Effector memory CD4-positive, alpha-beta T cell (primary cell): Measurements from ENCODE around the gene HYAL3.
"Not testable (repeated sequence)": the region's sequence is repeated elsewhere in the genome, so short reads cannot be mapped to it uniquely, and the experiment has no call there.

Experiments
- DNase-seq, 3 donors: peaks; one replicate each; pipeline ENCODE4 v3.0.0-alpha.2; 2020
- H3K27ac ChIP-seq: 2 replicates; pipeline ENCODE4 v1.7.0; 2013; ENCODE audit warnings: mild to moderate bottlenecking, low read length, moderate library complexity; ENCODE audit not compliant: insufficient read depth, poor library complexity, severe bottlenecking
- H3K27me3 ChIP-seq: replicated peaks from 2 replicates; pipeline ENCODE4 v1.7.0; 2013; ENCODE audit warnings: mild to moderate bottlenecking, low read length; ENCODE audit not compliant: insufficient read depth, control insufficient read depth, poor library complexity, severe bottlenecking
- H3K36me3 ChIP-seq: 2 replicates; pipeline ENCODE4 v1.7.0; 2013; ENCODE audit warnings: mild to moderate bottlenecking, low read length, moderate library complexity; ENCODE audit not compliant: control insufficient read depth, insufficient read depth
- H3K4me1 ChIP-seq: 2 replicates; pipeline ENCODE4 v1.7.0; 2013; ENCODE audit warnings: low read length, mild to moderate bottlenecking; ENCODE audit not compliant: control insufficient read depth, insufficient read depth, poor library complexity, severe bottlenecking
- H3K4me3 ChIP-seq: 2 replicates; pipeline ENCODE4 v1.7.0; 2013; ENCODE audit warnings: low read length, low read depth, mild to moderate bottlenecking; ENCODE audit not compliant: insufficient read depth, poor library complexity, severe bottlenecking
- H3K9me3 ChIP-seq: 2 replicates; pipeline ENCODE4 v1.7.0; 2013; ENCODE audit warnings: mild to moderate bottlenecking, low read length, moderate library complexity; ENCODE audit not compliant: control insufficient read depth

HYAL3 gene

DNA sequence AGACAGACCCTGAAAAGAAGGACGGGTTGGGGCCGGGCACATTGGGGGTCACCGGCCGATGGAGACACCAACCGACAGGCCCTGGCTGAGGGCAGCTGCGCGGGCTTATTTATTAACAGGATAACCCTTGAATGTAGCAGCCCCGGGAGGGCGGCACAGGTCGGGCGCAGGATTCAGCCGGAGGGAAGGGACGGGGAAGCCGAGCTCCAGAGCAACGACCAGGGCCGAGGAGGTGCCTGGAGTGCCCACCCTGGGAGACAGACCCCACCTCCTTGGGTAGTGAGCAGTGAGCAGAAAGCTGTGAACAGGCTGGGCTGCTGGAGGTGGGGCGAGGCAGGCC, 22.5 kb downstream of the HYAL3 start:
- H3K4me1 ChIP-seq, result peaks cover 31% of the 10 kb centered on the region
- H3K27ac ChIP-seq, result no peak overlapping the region
- no peaks in the 10 kb centered on the region for H3K9me3 ChIP-seq
- no peaks in the 10 kb centered on the region for H3K36me3 ChIP-seq
- no peak overlapping the region for H3K4me3 ChIP-seq
- DNase-seq, result no peak
- peaks cover 36% of the 10 kb centered on the region for H3K27me3 ChIP-seq

DNA sequence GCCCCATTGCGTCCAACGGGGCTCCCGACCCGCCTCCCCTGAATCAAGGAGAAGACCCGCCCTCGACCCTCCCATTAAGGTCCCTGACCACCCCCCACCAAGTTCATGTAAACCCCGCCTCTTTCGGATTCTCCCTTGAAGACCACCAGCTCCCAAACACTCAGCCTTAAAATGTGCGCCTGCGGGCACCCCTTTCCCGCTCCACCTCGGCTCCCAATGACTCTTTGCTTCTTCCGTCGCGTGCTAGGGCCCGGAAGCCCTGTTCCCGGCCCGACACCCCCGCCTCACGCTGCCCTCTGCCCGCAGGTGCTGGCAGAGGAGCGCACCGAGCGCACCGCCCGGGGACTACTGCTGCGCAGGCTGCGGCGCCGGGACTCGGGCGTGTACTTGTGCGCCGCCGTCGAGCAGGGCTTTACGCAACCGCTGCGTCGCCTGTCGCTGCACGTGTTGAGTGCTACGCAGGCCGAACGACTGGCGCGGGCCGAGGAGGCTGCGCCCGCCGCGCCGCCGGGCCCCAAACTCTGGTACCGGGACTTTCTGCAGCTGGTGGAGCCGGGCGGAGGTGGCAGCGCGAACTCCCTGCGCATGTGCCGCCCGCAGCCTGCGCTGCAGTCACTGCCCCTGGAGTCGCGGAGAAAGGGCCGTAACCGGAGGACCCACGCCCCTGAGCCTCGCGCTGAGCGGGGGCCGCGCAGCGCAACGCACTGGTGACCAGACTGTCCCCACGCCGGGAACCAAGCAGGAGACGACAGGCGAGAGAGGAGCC, 23.0 kb downstream of the HYAL3 start:
- Histone ChIP-seq H3K4me1 (peaks cover 31% of the 10 kb centered on the region), H3K27me3 (peaks cover 36% of the 10 kb centered on the region)
- DNase-seq, result no peak

DNA sequence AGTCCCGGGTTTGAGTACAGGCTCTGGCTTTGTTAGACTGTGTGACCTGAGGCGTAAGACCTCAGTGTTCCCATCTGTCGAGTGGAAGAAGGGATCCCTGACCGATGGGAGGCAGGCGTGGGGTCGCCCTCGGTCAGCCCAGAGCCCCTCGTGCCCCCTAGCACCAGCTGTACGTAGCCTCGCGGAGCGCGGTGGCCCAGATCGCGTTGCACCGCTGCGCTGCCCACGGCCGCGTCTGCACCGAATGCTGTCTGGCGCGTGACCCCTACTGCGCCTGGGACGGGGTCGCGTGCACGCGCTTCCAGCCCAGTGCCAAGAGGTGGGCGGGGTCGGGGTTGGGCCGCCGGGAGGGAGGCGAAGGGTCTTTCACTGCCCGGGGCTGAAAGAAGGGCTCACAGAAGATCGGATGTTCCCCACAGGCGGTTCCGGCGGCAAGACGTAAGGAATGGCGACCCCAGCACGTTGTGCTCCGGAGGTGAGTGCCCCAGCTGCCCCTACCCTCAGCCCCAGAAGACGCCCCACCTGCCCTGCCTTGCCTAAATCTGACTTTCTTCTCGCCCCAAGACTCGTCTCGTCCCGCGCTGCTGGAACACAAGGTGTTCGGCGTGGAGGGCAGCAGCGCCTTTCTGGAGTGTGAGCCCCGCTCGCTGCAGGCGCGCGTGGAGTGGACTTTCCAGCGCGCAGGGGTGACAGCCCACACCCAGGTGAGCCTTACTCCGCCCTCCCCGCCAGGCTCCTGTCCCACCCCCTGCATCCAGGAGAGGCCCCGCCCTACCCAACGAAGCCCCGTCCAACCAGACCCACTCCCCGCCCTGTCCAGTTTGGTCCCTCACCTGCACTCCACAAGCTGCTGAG, 23.8 kb downstream of the HYAL3 start:
- peaks cover 36% of the 10 kb centered on the region for H3K27me3 ChIP-seq
- no peak overlapping the region for H3K27ac ChIP-seq
- no peak overlapping the region for H3K4me3 ChIP-seq
- no peaks in the 10 kb centered on the region for H3K9me3 ChIP-seq
- no peaks in the 10 kb centered on the region for H3K36me3 ChIP-seq
- H3K4me1 ChIP-seq, result peaks cover 31% of the 10 kb centered on the region
- no peak for DNase-seq

More for the DNA sequence above, 23.0 kb downstream of the HYAL3 start:
- Histone ChIP-seq H3K9me3 (no peaks in the 10 kb centered on the region), H3K4me3 (no peak overlapping the region), H3K36me3 (no peaks in the 10 kb centered on the region), H3K27ac (no peak overlapping the region)

DNA sequence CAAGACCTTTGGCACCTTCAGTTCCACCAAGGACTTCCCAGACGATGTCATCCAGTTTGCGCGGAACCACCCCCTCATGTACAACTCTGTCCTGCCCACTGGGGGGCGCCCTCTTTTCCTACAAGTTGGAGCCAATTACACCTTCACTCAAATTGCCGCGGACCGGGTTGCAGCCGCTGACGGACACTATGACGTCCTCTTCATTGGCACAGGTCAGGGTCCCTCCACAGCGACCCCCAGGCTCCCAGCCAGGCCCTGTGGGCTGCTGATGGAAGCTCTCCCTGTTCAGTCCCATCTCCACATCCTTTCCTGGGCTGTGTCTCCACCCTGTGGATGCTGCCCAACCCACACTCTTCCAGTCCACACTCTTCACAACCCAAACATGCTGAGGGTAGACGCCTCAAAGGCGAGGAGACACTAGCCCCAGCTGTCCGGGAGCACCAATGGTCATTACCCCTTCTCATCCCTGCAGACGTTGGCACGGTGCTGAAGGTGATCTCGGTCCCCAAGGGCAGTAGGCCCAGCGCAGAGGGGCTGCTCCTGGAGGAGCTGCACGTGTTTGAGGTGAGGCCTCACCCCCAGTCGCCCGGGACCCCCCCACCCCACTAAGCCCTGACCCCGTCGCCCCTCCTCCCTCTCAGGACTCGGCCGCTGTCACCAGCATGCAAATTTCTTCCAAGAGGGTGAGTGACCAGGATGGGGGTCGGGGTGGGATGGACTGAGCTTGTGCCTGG, 24.7 kb downstream of the HYAL3 start:
- Histone ChIP-seq H3K27ac (no peak overlapping the region), H3K36me3 (no peaks in the 10 kb centered on the region), H3K9me3 (no peaks in the 10 kb centered on the region), H3K4me1 (peaks cover 31% of the 10 kb centered on the region), H3K4me3 (no peak overlapping the region), H3K27me3 (peaks cover 36% of the 10 kb centered on the region)
- DNase-seq, result peak; percentile 42 to 50 (median 44)

DNA sequence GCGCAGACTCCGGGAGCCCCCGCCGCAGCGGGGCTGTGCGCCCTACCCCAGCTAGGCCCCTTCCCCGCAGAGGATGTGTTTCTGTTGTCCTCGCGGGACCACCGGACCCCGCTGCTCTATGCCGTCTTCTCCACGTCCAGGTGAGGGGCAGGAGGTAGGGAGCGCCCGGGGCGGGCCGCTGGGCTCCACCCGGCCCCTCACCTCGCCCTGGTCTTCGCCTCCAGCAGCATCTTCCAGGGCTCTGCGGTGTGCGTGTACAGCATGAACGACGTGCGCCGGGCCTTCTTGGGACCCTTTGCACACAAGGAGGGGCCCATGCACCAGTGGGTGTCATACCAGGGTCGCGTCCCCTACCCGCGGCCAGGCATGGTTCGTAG, 25.5 kb downstream of the HYAL3 start:
- no peak for DNase-seq
- Histone ChIP-seq H3K36me3 (no peaks in the 10 kb centered on the region), H3K27me3 (peaks cover 36% of the 10 kb centered on the region), H3K4me3 (no peak overlapping the region), H3K4me1 (peaks cover 31% of the 10 kb centered on the region), H3K9me3 (no peaks in the 10 kb centered on the region), H3K27ac (no peak overlapping the region)

DNA sequence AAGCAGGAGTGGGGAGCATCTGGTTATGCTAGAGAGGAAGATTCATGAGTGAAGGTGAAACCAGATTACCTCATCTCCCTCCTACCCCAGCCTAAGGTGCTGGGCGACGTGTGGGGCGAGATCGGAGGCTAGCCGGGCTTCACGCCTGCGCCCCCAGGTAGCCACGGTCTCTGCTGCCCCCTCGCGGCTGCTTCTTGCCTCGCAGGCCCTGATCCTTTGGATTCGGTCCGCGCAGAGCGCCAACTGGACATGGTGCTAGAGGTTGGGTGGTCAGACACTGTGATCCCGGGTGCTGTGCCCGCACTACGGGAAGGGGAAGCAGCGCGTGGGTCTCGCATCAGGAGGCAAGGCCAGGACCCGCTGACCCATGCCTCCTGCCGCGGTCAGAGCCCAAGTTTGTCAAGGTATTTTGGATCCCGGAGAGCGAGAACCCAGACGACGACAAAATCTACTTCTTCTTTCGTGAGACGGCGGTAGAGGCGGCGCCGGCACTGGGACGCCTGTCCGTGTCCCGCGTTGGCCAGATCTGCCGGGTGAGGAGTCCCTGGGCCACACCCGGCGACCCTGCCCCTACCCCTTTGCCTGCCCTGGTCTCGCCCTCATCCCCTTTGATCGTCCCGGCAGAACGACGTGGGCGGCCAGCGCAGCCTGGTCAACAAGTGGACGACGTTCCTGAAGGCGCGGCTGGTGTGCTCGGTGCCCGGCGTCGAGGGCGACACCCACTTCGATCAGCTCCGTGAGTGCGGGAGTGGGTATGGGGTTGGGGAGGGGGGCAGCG, 26.1 kb downstream of the HYAL3 start:
- H3K27ac ChIP-seq, result no peak overlapping the region
- H3K36me3 ChIP-seq, result no peaks in the 10 kb centered on the region
- DNase-seq, result peak; percentile 63 to 80 (median 73)
- peaks cover 36% of the 10 kb centered on the region for H3K27me3 ChIP-seq
- H3K9me3 ChIP-seq, result no peaks in the 10 kb centered on the region
- peak overlapping the region; percentile 23 for H3K4me3 ChIP-seq
- peaks cover 31% of the 10 kb centered on the region for H3K4me1 ChIP-seq

DNA sequence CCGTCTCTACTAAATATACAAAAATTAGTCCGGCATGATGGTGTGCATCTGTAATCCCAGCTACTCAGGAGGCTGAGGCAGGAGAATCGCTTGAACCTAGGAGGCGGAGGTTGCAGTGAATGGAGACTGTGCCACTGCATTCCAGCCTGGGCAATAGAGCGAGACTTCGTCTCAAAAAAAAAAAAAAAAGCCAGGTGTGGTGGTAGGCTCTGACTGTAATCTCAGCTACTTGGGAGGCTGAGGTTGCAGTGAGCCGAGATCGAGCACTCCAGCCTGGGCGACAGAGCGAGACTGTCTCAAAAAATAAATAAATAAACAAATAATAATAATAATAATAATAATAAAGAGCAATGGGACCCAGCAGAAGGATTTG, 26.7 kb downstream of the HYAL3 start:
- not testable (repeated sequence) for H3K36me3 ChIP-seq, H3K9me3 ChIP-seq, DNase-seq, H3K4me3 ChIP-seq, H3K27ac ChIP-seq
- H3K27me3 ChIP-seq, result peaks cover 36% of the 10 kb centered on the region
- peaks cover 31% of the 10 kb centered on the region for H3K4me1 ChIP-seq

DNA sequence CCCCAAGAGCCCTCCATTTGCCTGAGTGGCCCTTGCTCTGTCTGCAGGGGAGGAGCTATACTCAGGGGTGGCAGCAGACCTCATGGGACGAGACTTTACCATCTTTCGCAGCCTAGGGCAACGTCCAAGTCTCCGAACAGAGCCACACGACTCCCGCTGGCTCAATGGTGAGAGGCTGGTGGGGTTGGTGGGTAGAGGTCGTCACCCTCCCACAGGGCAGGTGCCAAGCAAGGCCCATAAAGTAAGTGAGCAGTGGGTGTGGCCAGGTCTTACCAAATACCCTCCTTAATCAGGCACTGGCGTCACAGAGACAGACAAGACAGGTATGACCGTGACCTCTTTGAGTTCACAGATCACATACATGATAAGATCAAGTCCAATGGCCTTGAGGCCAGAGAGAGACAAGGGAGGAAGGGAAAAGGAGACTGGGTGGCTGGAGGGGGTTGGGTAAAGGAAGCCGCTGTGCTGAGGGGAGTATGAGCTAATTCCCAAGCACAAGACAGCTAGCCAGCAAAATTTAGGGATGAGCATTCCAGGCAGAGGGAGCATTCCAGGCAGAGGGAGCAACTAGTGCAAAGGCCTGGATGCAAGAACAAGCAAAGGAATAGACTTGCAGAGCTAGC, 27.8 kb downstream of the HYAL3 start:
- Histone ChIP-seq H3K9me3 (no peaks in the 10 kb centered on the region), H3K4me1 (peaks cover 29% of the 10 kb centered on the region), H3K4me3 (no peak overlapping the region), H3K36me3 (no peaks in the 10 kb centered on the region), H3K27ac (no peak overlapping the region), H3K27me3 (peaks cover 37% of the 10 kb centered on the region)
- DNase-seq, result no peak

DNA sequence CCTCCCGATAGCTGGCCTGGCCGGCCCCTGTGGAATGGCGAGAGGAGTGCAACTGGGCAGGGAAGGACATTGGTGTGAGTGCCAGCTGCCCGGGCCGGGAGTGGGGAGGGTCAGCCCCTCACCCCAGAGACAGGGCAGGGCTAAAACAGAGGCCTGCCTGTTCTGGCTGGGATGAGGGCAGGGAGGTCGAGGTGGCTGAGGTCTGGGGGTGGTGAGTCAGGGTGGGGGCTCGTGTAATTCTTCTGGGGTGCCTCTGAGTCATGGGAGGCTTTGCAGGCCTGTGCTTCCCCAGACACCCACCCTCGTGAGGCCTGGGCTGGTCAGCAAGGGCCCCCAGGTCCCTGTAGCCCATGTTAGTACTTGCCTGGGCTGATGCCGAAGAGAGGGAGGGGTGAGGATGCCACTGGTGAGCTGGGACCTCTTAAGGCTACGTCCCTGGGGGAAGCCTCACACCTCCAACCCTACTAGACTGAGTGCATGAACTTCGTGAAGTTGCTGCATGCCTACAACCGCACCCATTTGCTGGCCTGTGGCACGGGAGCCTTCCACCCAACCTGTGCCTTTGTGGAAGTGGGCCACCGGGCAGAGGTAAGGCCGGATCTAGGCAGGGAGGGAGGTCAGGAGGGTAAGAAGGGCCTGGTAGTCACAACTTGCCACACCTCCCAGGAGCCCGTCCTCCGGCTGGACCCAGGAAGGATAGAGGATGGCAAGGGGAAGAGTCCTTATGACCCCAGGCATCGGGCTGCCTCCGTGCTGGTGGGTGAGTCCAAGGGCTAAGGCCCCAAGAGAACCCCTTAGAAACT, 28.6 kb downstream of the HYAL3 start:
- peaks cover 21% of the 10 kb centered on the region for H3K4me1 ChIP-seq
- no peak for DNase-seq
- peaks cover 29% of the 10 kb centered on the region for H3K27me3 ChIP-seq
- no peaks in the 10 kb centered on the region for H3K9me3 ChIP-seq
- no peak overlapping the region for H3K27ac ChIP-seq
- H3K4me3 ChIP-seq, result no peak overlapping the region
- H3K36me3 ChIP-seq, result no peaks in the 10 kb centered on the region
